Testis (tissue), 3 donors: ENCODE measurements around the gene PSAPL1. TPM values are rescaled to one million over a fixed set of nuclear protein-coding genes. Genes with fewer than 3 reads are reported as not detected.

Source experiments
- DNase-seq: peaks from one replicate; pipeline ENCODE4 v3.0.0-alpha.2; 2019
- H3K27ac ChIP-seq, 2 donors: fragments of 200-600 bp; sonication (generic); one replicate each; pipeline ENCODE4 v1.5.1; 2019
- H3K27me3 ChIP-seq: fragments of 200-600 bp; sonication (generic); one replicate; pipeline ENCODE4 v1.5.1; 2019
- H3K36me3 ChIP-seq: fragments of 200-600 bp; sonication (generic); one replicate; pipeline ENCODE4 v1.5.1; 2017; ENCODE audit warnings: low read depth; ENCODE audit errors: missing control alignments
- H3K4me1 ChIP-seq: fragments of 200-600 bp; sonication (generic); one replicate; pipeline ENCODE4 v1.5.1; 2019
- H3K4me3 ChIP-seq, 2 donors: fragments of 200-600 bp; sonication (generic); one replicate each; pipeline ENCODE4 v1.5.1; 2017 to 2019
- H3K9me3 ChIP-seq: fragments of 200-600 bp; sonication (generic); one replicate; pipeline ENCODE4 v1.5.1; 2017
- CTCF ChIP-seq, 3 experiments: fragments of 450-650 bp in 2 of 3; fragments of 200-600 bp in 1 of 3; sonication (generic) in 1 of 3; IDR thresholded peaks; one replicate each; pipeline ENCODE4 v1.5.1; 2016 to 2019; ENCODE audit warnings: antibody characterized with exemption in 3 of 3, mild to moderate bottlenecking in 2 of 3, moderate library complexity in 1 of 3
- POLR2A ChIP-seq: fragments of 450-650 bp; IDR thresholded peaks from one replicate; pipeline ENCODE4 v1.6.1; 2017; ENCODE audit warnings: antibody characterized with exemption, mild to moderate bottlenecking, moderate library complexity
- WGBS, 2 donors: methylation state at CpG; one replicate each; pipeline ENCODE4 v1.1.5; 2018; 5-methylcytosine and 5-hydroxymethylcytosine counted together
- intact Hi-C: fragments of 100-400 bp; cut with DNase I; formaldehyde crosslinking; loops from one replicate; pipeline ENCODE4 v1.15.1; 2023; ENCODE audit warnings: low total_unique reads
- polyA plus RNA-seq: library from polyadenylated mRNA; stranded (reverse); fragments of 350-450 nt; fragmentation: Illumina TruSeq; extraction: RNeasy Lipid Tissue Mini Kit (QIAGEN cat#74804); gene quantifications from one replicate; pipeline ENCODE4 v1.2.3, GENCODE V29; 2014; ENCODE audit warnings: low read depth, low replicate concordance; ENCODE audit not compliant: insufficient read depth
- total RNA-seq, 2 donors: library from RNA; depleted of rRNA; stranded (reverse); fragments of >200 nt; gene quantifications; one replicate each; pipeline ENCODE4 v1.2.3, GENCODE V29; 2016

PSAPL1 gene
- total and polyA plus RNA-seq, 3 donors from 2014 or later, result 11.0 to 19.0 (median 17.5) TPM

GRCh38 chr4:7466215-7466614, 31.5 kb upstream of the PSAPL1 start:
- no peak for DNase-seq
- Histone ChIP-seq H3K27ac (no peak overlapping the region), H3K4me1 (peaks cover 8% of the 10 kb centered on the region), H3K4me3 (no peak overlapping the region), H3K36me3 (no peaks in the 10 kb centered on the region), H3K27me3 (no peaks in the 10 kb centered on the region), H3K9me3 (no peaks in the 10 kb centered on the region)
- WGBS, 2 donors, result 88 to 100% methylated on average over 1 to 8 of the region's 8 CpGs
- TF ChIP-seq CTCF (IDR thresholded peaks at IDR 0.05) (no peak), POLR2A (no peak)
- intact Hi-C loops, result no loop called here

GRCh38 chr4:7465017-7465416, 30.3 kb upstream of the PSAPL1 start:
- no peaks in the 10 kb centered on the region for H3K36me3 ChIP-seq
- no peak for DNase-seq
- no peaks in the 10 kb centered on the region for H3K9me3 ChIP-seq
- WGBS, 2 donors, result 89 to 96% methylated on average over 9 of the region's 9 CpGs
- no peak overlapping the region for H3K27ac ChIP-seq
- peaks cover 18% of the 10 kb centered on the region for H3K4me1 ChIP-seq
- no peak overlapping the region for H3K4me3 ChIP-seq
- intact Hi-C loops, result no loop called here
- no peak for TF ChIP-seq CTCF (IDR thresholded peaks at IDR 0.05)
- no peak for TF ChIP-seq POLR2A
- no peaks in the 10 kb centered on the region for H3K27me3 ChIP-seq

GRCh38 chr4:7464259-7464655, 29.5 kb upstream of the PSAPL1 start:
- Histone ChIP-seq H3K27ac (no peak overlapping the region), H3K4me3 (no peak overlapping the region), H3K4me1 (peaks cover 18% of the 10 kb centered on the region), H3K9me3 (no peaks in the 10 kb centered on the region), H3K36me3 (no peaks in the 10 kb centered on the region), H3K27me3 (no peaks in the 10 kb centered on the region)
- no peak for DNase-seq
- TF ChIP-seq POLR2A (no peak), CTCF (IDR thresholded peaks at IDR 0.05) (no peak)
- 91 to 97% methylated on average over 5 of the region's 5 CpGs for WGBS, 2 donors
- intact Hi-C loops, result no loop called here

- Histone ChIP-seq H3K36me3 (no peaks in the 10 kb centered on the region), H3K9me3 (no peaks in the 10 kb centered on the region), H3K27ac (no peak overlapping the region), H3K27me3 (no peaks in the 10 kb centered on the region), H3K4me1 (peaks cover 18% of the 10 kb centered on the region), H3K4me3 (no peak overlapping the region)
- intact Hi-C loops, result no loop called here
- WGBS, 2 donors, result 66 to 69% methylated on average over 19 to 20 of the region's 20 CpGs
- DNase-seq, result no peak
- TF ChIP-seq POLR2A (no peak), CTCF (IDR thresholded peaks at IDR 0.05) (no peak)
Measured at GRCh38 chr4:7463566-7464258, 29.0 kb upstream of the PSAPL1 start.

GRCh38 chr4:7462509-7462971, 27.8 kb upstream of the PSAPL1 start:
- no peak overlapping the region for H3K4me3 ChIP-seq
- no peak overlapping the region for H3K27ac ChIP-seq
- H3K9me3 ChIP-seq, result no peaks in the 10 kb centered on the region
- 47 to 48% methylated on average over 8 to 11 of the region's 11 CpGs for WGBS, 2 donors
- no peaks in the 10 kb centered on the region for H3K36me3 ChIP-seq
- no peak for TF ChIP-seq POLR2A
- TF ChIP-seq CTCF (IDR thresholded peaks at IDR 0.05), result peak in 2 of 3 experiments; percentile 7 to 22
- intact Hi-C loops, result no loop called here
- peak; percentile 70 for DNase-seq
- peaks cover 18% of the 10 kb centered on the region for H3K4me1 ChIP-seq
- H3K27me3 ChIP-seq, result no peaks in the 10 kb centered on the region
